H1 (cell line): Measurements from ENCODE around the gene MCEMP1. TPM values are rescaled to one million over a fixed set of nuclear protein-coding genes. Genes with fewer than 3 reads are reported as not detected.

Experiments
- CTCF ChIA-PET: fragments of 300-600 bp; sonication (Branson Sonifier 250); formaldehyde crosslinking; loops from one replicate; lab custom pipeline; 2021; ENCODE audit not compliant: partially characterized antibody; lab: Charles Lee
- POLR2A ChIA-PET: fragments of 300-600 bp; sonication (Branson Sonifier 250); formaldehyde crosslinking; loops from one replicate; lab custom pipeline; 2021; ENCODE audit warnings: inconsistent platforms; ENCODE audit not compliant: partially characterized antibody; lab: Charles Lee
- DNase-seq, 2 experiments: peaks; one replicate each; pipeline versions ENCODE4 v3.0.0 to v3.0.0-alpha.2; 2010 to 2022; ENCODE audit warnings: low spot score in 2 of 2, low read depth in 1 of 2, mixed read lengths in 1 of 2
- FAIRE-seq: peaks from 2 replicates; lab custom pipeline; 2011; peaks lifted over from hg19 to GRCh38; lab: Jason Lieb, UNC
- H2AFZ ChIP-seq: 2 replicates; pipeline ENCODE4 v1.8.1; 2012; ENCODE audit warnings: low read length, inconsistent platforms
- H2AK5ac ChIP-seq: 2 replicates; pipeline ENCODE4 v1.6.1; 2013; ENCODE audit warnings: low read depth, low read length
- H2BK120ac ChIP-seq: replicated peaks from 2 replicates; pipeline ENCODE3; 2013; ENCODE audit warnings: low read depth, low read length, inconsistent platforms
- H2BK12ac ChIP-seq: 2 replicates; pipeline ENCODE4 v1.6.1; 2013; ENCODE audit warnings: low read depth, low read length
- H2BK15ac ChIP-seq: 2 replicates; pipeline ENCODE4 v1.6.1; 2013; ENCODE audit warnings: low read length
- H2BK20ac ChIP-seq: 2 replicates; pipeline ENCODE4 v1.6.1; 2013; ENCODE audit warnings: low read length
- H2BK5ac ChIP-seq: 2 replicates; pipeline ENCODE4 v1.6.1; 2013; ENCODE audit warnings: low read depth, low read length
- H3K14ac ChIP-seq: 2 replicates; pipeline ENCODE4 v1.6.1; 2013; ENCODE audit warnings: inconsistent platforms; ENCODE audit not compliant: insufficient read length
- H3K18ac ChIP-seq: 2 replicates; pipeline ENCODE4 v1.6.1; 2013; ENCODE audit warnings: low read length; ENCODE audit errors: extremely low read depth
- H3K23ac ChIP-seq: 2 replicates; pipeline ENCODE4 v1.6.1; 2013; ENCODE audit warnings: inconsistent platforms; ENCODE audit not compliant: insufficient read length
- H3K23me2 ChIP-seq: 2 replicates; pipeline ENCODE4 v1.6.1; 2013; ENCODE audit warnings: low read depth, low read length
- H3K27ac ChIP-seq: 2 replicates; pipeline ENCODE4 v1.6.1; 2011; ENCODE audit warnings: low read depth, low read length, inconsistent platforms
- H3K27me3 ChIP-seq, 4 experiments: replicated peaks in 1 of 4; 1 replicate in 1 of 4; 2 replicates in 3 of 4; pipeline versions ENCODE4 v1.6.1 to v1.8.1; 2011 to 2013; ENCODE audit warnings: low read length in 3 of 4, mild to moderate bottlenecking in 3 of 4, inconsistent platforms in 2 of 4, mixed read lengths in 2 of 4, moderate library complexity in 1 of 4; ENCODE audit not compliant: control insufficient read depth in 3 of 4, insufficient read depth in 3 of 4; ENCODE audit errors: extremely low read depth in 1 of 4
- H3K36me3 ChIP-seq, 4 experiments: 2 replicates each; pipeline versions ENCODE4 v1.6.1 to v1.8.1; 2011 to 2013; ENCODE audit warnings: mild to moderate bottlenecking in 4 of 4, low read length in 3 of 4, moderate library complexity in 2 of 4, control low read depth in 1 of 4, inconsistent platforms in 1 of 4; ENCODE audit not compliant: insufficient read depth in 4 of 4, control insufficient read depth in 2 of 4
- H3K4ac ChIP-seq: replicated peaks from 2 replicates; pipeline ENCODE3; 2013; ENCODE audit warnings: low read length, low read depth, mixed read lengths, inconsistent platforms; ENCODE audit not compliant: insufficient read length
- H3K4me1 ChIP-seq, 4 experiments: replicated peaks in 1 of 4; 1 replicate in 1 of 4; 2 replicates in 3 of 4; pipeline versions ENCODE4 v1.6.1 to v1.8.1; 2011 to 2013; ENCODE audit warnings: low read length in 3 of 4, inconsistent platforms in 2 of 4, mixed read lengths in 1 of 4; ENCODE audit not compliant: insufficient read depth in 4 of 4, control insufficient read depth in 3 of 4
- H3K4me2 ChIP-seq, 2 experiments: 2 replicates each; pipeline versions ENCODE4 v1.6.1 to v1.8.1; 2011 to 2013; ENCODE audit warnings: low read depth in 2 of 2, low read length in 2 of 2, control low read depth in 1 of 2, inconsistent platforms in 1 of 2, mild to moderate bottlenecking in 1 of 2; ENCODE audit not compliant: insufficient read depth in 1 of 2
- H3K4me3 ChIP-seq, 4 experiments: fragments of 200-600, 300-600 bp in 1 of 4; sonication (generic), shearing (Covaris generic), sonication (Bioruptor Twin) in 1 of 4; 2 replicates each; pipeline versions ENCODE4 v1.5.1 to v1.8.1; 2011 to 2016; ENCODE audit warnings: low read length in 4 of 4, low read depth in 3 of 4, control low read depth in 2 of 4, inconsistent platforms in 2 of 4, mild to moderate bottlenecking in 2 of 4, mixed read lengths in 1 of 4, moderate library complexity in 1 of 4; ENCODE audit not compliant: insufficient read depth in 2 of 4; ENCODE audit errors: extremely low read depth in 1 of 4
- H3K56ac ChIP-seq: replicated peaks from 2 replicates; pipeline ENCODE3; 2013; ENCODE audit warnings: low read depth, mild to moderate bottlenecking, mixed read lengths, low read length, inconsistent platforms; ENCODE audit not compliant: insufficient read length
- H3K79me1 ChIP-seq: 2 replicates; pipeline ENCODE4 v1.6.1; 2013; ENCODE audit warnings: low read depth, low read length, control low read depth
- H3K79me2 ChIP-seq, 2 experiments: 2 replicates each; pipeline versions ENCODE4 v1.6.1 to v1.8.1; 2012 to 2013; ENCODE audit warnings: low read length in 2 of 2, mild to moderate bottlenecking in 2 of 2, inconsistent platforms in 1 of 2; ENCODE audit not compliant: insufficient read depth in 2 of 2, control insufficient read depth in 1 of 2
- H3K9ac ChIP-seq, 4 experiments: replicated peaks in 1 of 4; 1 replicate in 1 of 4; 2 replicates in 3 of 4; pipeline versions ENCODE4 v1.6.1 to v1.8.1; 2011 to 2013; ENCODE audit warnings: low read depth in 3 of 4, low read length in 3 of 4, control low read depth in 2 of 4, mild to moderate bottlenecking in 2 of 4, moderate library complexity in 2 of 4, inconsistent platforms in 1 of 4; ENCODE audit errors: extremely low read depth in 1 of 4
- H3K9me3 ChIP-seq, 2 experiments: 2 replicates each; pipeline versions ENCODE4 v1.6.1 to v1.8.1; 2012 to 2013; ENCODE audit warnings: mild to moderate bottlenecking in 2 of 2, moderate library complexity in 2 of 2, control low read depth in 1 of 2, inconsistent platforms in 1 of 2, low read depth in 1 of 2, low read length in 1 of 2, mixed read lengths in 1 of 2; ENCODE audit not compliant: insufficient read depth in 2 of 2
- H4K20me1 ChIP-seq, 2 experiments: replicated peaks in 1 of 2; 2 replicates each; pipeline versions ENCODE3 to v1.8.1; 2011 to 2013; ENCODE audit warnings: inconsistent platforms in 2 of 2, low read length in 2 of 2, mild to moderate bottlenecking in 1 of 2; ENCODE audit not compliant: insufficient read depth in 2 of 2, control insufficient read depth in 1 of 2
- H4K5ac ChIP-seq: 2 replicates; pipeline ENCODE4 v1.6.1; 2013; ENCODE audit warnings: low read length, low read depth, mixed read lengths, inconsistent platforms; ENCODE audit not compliant: insufficient read length
- H4K8ac ChIP-seq: 2 replicates; pipeline ENCODE4 v1.8.0; 2013; ENCODE audit warnings: mild to moderate bottlenecking, moderate library complexity, low read length, inconsistent platforms; ENCODE audit not compliant: insufficient read depth; ENCODE audit errors: extremely low read depth
- H4K91ac ChIP-seq: replicated peaks from 2 replicates; pipeline ENCODE3; 2013; ENCODE audit warnings: low read length, mixed read lengths, inconsistent platforms; ENCODE audit not compliant: insufficient read length
- CTBP2 ChIP-seq: IDR thresholded peaks from 2 replicates; pipeline ENCODE4 v1.7.0; 2011; ENCODE audit warnings: borderline replicate concordance, mild to moderate bottlenecking, moderate library complexity, mixed read lengths, low read length; ENCODE audit not compliant: insufficient read depth, insufficient read length
- EP300 ChIP-seq, 2 experiments: IDR thresholded peaks; 1 replicate in 1 of 2; 2 replicates in 1 of 2; pipeline ENCODE4 v1.6.1; 2011 to 2012; ENCODE audit warnings: low read depth in 2 of 2, low read length in 2 of 2, mild to moderate bottlenecking in 2 of 2, borderline replicate concordance in 1 of 2, inconsistent platforms in 1 of 2, moderate library complexity in 1 of 2
- KDM4A ChIP-seq: IDR thresholded peaks from one replicate; pipeline ENCODE4 v1.7.1; 2012; ENCODE audit warnings: low read depth, mild to moderate bottlenecking, moderate library complexity, low read length, inconsistent platforms; ENCODE audit not compliant: severe bottlenecking
- MAX ChIP-seq: IDR thresholded peaks from 2 replicates; pipeline ENCODE4 v1.6.1; 2012; ENCODE audit warnings: inconsistent platforms
- RBBP5 ChIP-seq: IDR thresholded peaks from 2 replicates; pipeline ENCODE4 v1.7.1; 2012; ENCODE audit warnings: low read depth, mild to moderate bottlenecking, inconsistent platforms, low read length, moderate library complexity, borderline replicate concordance
- RXRA ChIP-seq: IDR thresholded peaks from 2 replicates; pipeline ENCODE4 v1.6.1; 2011; ENCODE audit warnings: low read depth, mild to moderate bottlenecking, low read length, moderate library complexity; ENCODE audit not compliant: insufficient read depth
- SAP30 ChIP-seq: fragments of 300-600 bp; sonication (generic); IDR thresholded peaks from 2 replicates; pipeline ENCODE4 v1.7.1; 2012; ENCODE audit warnings: low read length, moderate library complexity, mild to moderate bottlenecking, inconsistent platforms; ENCODE audit not compliant: insufficient read depth, insufficient replicate concordance
- SIRT6 ChIP-seq: IDR thresholded peaks from one replicate; pipeline ENCODE4 v1.7.1; 2012; ENCODE audit warnings: low read length, inconsistent platforms
- SP1 ChIP-seq: IDR thresholded peaks from 2 replicates; pipeline ENCODE4 v1.6.1; 2011; ENCODE audit warnings: low read depth, low read length
- SP2 ChIP-seq: IDR thresholded peaks from 2 replicates; pipeline ENCODE4 v1.6.1; 2012; ENCODE audit warnings: mild to moderate bottlenecking, low read length, inconsistent platforms
- SP4 ChIP-seq: IDR thresholded peaks from 2 replicates; pipeline ENCODE4 v1.6.1; 2012; ENCODE audit warnings: low read length, inconsistent platforms
- WGBS, 2 experiments: shearing (Covaris generic) in 1 of 2; methylation state at CpG; one replicate each; pipeline versions ENCODE4 v1.1.6 to v1.1.7; 2013 to 2015; ENCODE audit warnings: low lambda C conversion rate in 2 of 2, mixed read lengths in 2 of 2, inconsistent platforms in 1 of 2, low coverage in 1 of 2, missing lambda C conversion rate in 1 of 2; ENCODE audit not compliant: insufficient replicate concordance in 2 of 2, insufficient coverage in 1 of 2, insufficient read length in 1 of 2; ENCODE audit errors: extremely low coverage in 1 of 2, missing lambda C conversion rate in 1 of 2; 5-methylcytosine and 5-hydroxymethylcytosine counted together
- polyA plus RNA-seq, 7 experiments: library from polyadenylated mRNA; depleted of rRNA in 3 of 7; stranded (reverse) in 5 of 7; unstranded in 2 of 7; fragments of >200 nt in 5 of 7; fragments of 200-250 nt in 2 of 7; gene quantifications; 1 replicate in 5 of 7; 2 replicates in 1 of 7; 4 replicates in 1 of 7; pipeline versions ENCODE4 v1.2.1 to v1.2.3, GENCODE V29; 2011 to 2013; ENCODE audit warnings: missing spikeins in 2 of 7, mixed read lengths in 2 of 7
- total RNA-seq: library from RNA; stranded (reverse); fragmentation: NEBNext Ultra II Directional; extraction: Animal tissue kit (Norgen Biotek cat#: 25700); gene quantifications from 2 replicates; pipeline ENCODE4 v1.2.1, GENCODE V29; 2021

Gene MCEMP1
- total and polyA plus RNA-seq, 2 of the 8 experiments (the other 6 are each of a cell fraction or from before 2014, with no cell fraction given): not detected

GRCh38 chr19:7642295-7643030 lies 34.4 kb upstream of the MCEMP1 start:
- no peak for DNase-seq
- Histone ChIP-seq H3K23ac (no peak overlapping the region), H2BK12ac (no peak overlapping the region), H2BK15ac (no peak overlapping the region), H2BK120ac (no peak overlapping the region), H3K27ac (no peak overlapping the region), H3K14ac (no peak overlapping the region), H3K4me1 (peaks cover 0 to 8% (median under 1%) of the 10 kb centered on the region in 4 experiments; a peak in 3 of 7 replicates), H4K8ac (no peak overlapping the region), H4K5ac (no peak overlapping the region), H2AK5ac (0 out of 2 replicates have a peak overlapping the region, but pooled peaks have one; percentile 24), H3K9me3 (no peaks in the 10 kb centered on the region; a peak in 1 of 4 replicates), H3K18ac (no peak overlapping the region), H3K23me2 (peaks cover 5% of the 10 kb centered on the region; the same call in 1 of the 2 replicates), H3K4me2 (no peak overlapping the region), H4K91ac (no peak overlapping the region), H2AFZ (no peak overlapping the region), H2BK5ac (no peak overlapping the region), H2BK20ac (no peak overlapping the region), H3K79me2 (peaks cover 0 to 3% of the 10 kb centered on the region in 2 experiments; a peak in 1 of 4 replicates), H3K36me3 (peaks cover 0 to 6% (median 2%) of the 10 kb centered on the region in 4 experiments; a peak in 2 of 8 replicates), H3K56ac (no peak overlapping the region), H3K4me3 (no peak overlapping the region), H3K9ac (no peak overlapping the region), H3K79me1 (no peaks in the 10 kb centered on the region; the same call in 1 of the 2 replicates), H4K20me1 (peaks cover 0 to 18% of the 10 kb centered on the region in 2 experiments), H3K4ac (no peak overlapping the region), H3K27me3 (no peaks in the 10 kb centered on the region)
- FAIRE-seq: no peak
- POLR2A ChIA-PET: interaction anchor here (0.6 to 2.3 kb wide), 8 partner anchors 9 to 189 kb away, joined by 3 to 11 read pairs (median 3); partner anchors contain the start of genes PCP2, PET100, TRAPPC5 and XAB2
- WGBS, 2 experiments: 85% methylated on average over 11 of the region's 27 CpGs; no CpG with 5 or more reads in 1 of the 2 experiments
- CTCF ChIA-PET: interaction anchor here (0.6 to 2.1 kb wide), 8 partner anchors 8 to 892 kb away, joined by 3 to 7 read pairs (median 4); no protein-coding TSS in a partner anchor
- TF ChIP-seq KDM4A: no peak
- TF ChIP-seq SIRT6: no peak
- no peak for TF ChIP-seq SAP30
- no peak for TF ChIP-seq RBBP5
- TF ChIP-seq CTBP2: no peak
- no peak for TF ChIP-seq SP4
- TF ChIP-seq EP300 (IDR thresholded peaks at IDR 0.05; ENCODE audit: borderline replicate concordance in 1 of 2, low read depth in 2 of 2, low read length in 2 of 2): no peak
- TF ChIP-seq SP1: no peak
- TF ChIP-seq SP2: no peak
- TF ChIP-seq MAX: no peak
- TF ChIP-seq RXRA: no peak
